Measurements from ENCODE around the gene ATF7.

- TF ChIP-seq CTCF (conservative IDR thresholded peaks at IDR 0.05; ENCODE audit: low read depth, low read length): no peak
- no peak for TF ChIP-seq EZH2 (IDR thresholded peaks at IDR 0.05; ENCODE audit: borderline replicate concordance, low read depth, low read length, poor library complexity, severe bottlenecking)
Measured at GRCh38 chr12:53560351-53560750, 65.8 kb downstream of the ATF7 start.
